ENCODE measurements around the gene AMBN. TPM values are rescaled to one million over a fixed set of nuclear protein-coding genes. Genes with fewer than 3 reads are reported as not detected.

Gene AMBN
- total and polyA plus RNA-seq, 7 donors = not detected

- WGBS, 3 donors = 81 to 98% (median 84%) methylated on average over 1 of the region's 1 CpG
- DNase-seq (no peak), ATAC-seq (no peak)
- H3K27ac ChIP-seq = no peak overlapping the region
- no peaks in the 10 kb centered on the region for H3K36me3 ChIP-seq (ENCODE audit: insufficient read depth in 1 of 2, low read depth in 1 of 2)
- intact Hi-C loops (cut with DNase I) = no loop called here
- H3K9me3 ChIP-seq = no peaks in the 10 kb centered on the region
- no peak overlapping the region for H3K4me3 ChIP-seq
- no peaks in the 10 kb centered on the region for H3K4me1 ChIP-seq
- no peak for TF ChIP-seq CTCF (IDR thresholded peaks at IDR 0.05)
- no peaks in the 10 kb centered on the region for H3K27me3 ChIP-seq (ENCODE audit: insufficient read depth in 3 of 3, low read length in 2 of 3)
These were observed 32.1 kb upstream of the AMBN start for GRCh38 chr4:70559924-70560323.

GRCh38 chr4:70564033-70564432 is 28.0 kb upstream of the AMBN start:
- Histone ChIP-seq H3K27me3 (ENCODE audit: insufficient read depth in 3 of 3, low read length in 2 of 3) (no peaks in the 10 kb centered on the region), H3K4me3 (no peak overlapping the region), H3K4me1 (no peaks in the 10 kb centered on the region), H3K36me3 (ENCODE audit: insufficient read depth in 1 of 2, low read depth in 1 of 2) (no peaks in the 10 kb centered on the region), H3K27ac (no peak overlapping the region), H3K9me3 (no peaks in the 10 kb centered on the region)
- 44 to 51% (median 51%) methylated on average over 8 of the region's 8 CpGs for WGBS, 3 donors
- no peak for DNase-seq
- intact Hi-C loops (cut with DNase I) = no loop called here
- ATAC-seq = no peak
- no peak for TF ChIP-seq CTCF (IDR thresholded peaks at IDR 0.05)

- Histone ChIP-seq H3K36me3 (ENCODE audit: insufficient read depth in 1 of 2, low read depth in 1 of 2) (no peaks in the 10 kb centered on the region), H3K4me1 (no peaks in the 10 kb centered on the region), H3K9me3 (no peaks in the 10 kb centered on the region), H3K27me3 (ENCODE audit: insufficient read depth in 3 of 3, low read length in 2 of 3) (no peaks in the 10 kb centered on the region), H3K27ac (no peak overlapping the region), H3K4me3 (no peak overlapping the region)
- WGBS, 3 donors = 70 to 84% (median 72%) methylated on average over 2 of the region's 2 CpGs
- intact Hi-C loops (cut with DNase I) = no loop called here
- no peak for TF ChIP-seq CTCF (IDR thresholded peaks at IDR 0.05)
- no peak for ATAC-seq
- DNase-seq = no peak
These were observed 21.3 kb upstream of the AMBN start for GRCh38 chr4:70570796-70571195.

GRCh38 chr4:70571772-70572171 is 20.3 kb upstream of the AMBN start:
- intact Hi-C loops (cut with DNase I) = no loop called here
- no peaks in the 10 kb centered on the region for H3K27me3 ChIP-seq (ENCODE audit: insufficient read depth in 3 of 3, low read length in 2 of 3)
- no peaks in the 10 kb centered on the region for H3K4me1 ChIP-seq
- H3K4me3 ChIP-seq = no peak overlapping the region
- WGBS, 3 donors = 29 to 34% (median 29%) methylated on average over 2 of the region's 2 CpGs
- H3K27ac ChIP-seq = no peak overlapping the region
- no peak for DNase-seq
- no peaks in the 10 kb centered on the region for H3K36me3 ChIP-seq (ENCODE audit: insufficient read depth in 1 of 2, low read depth in 1 of 2)
- TF ChIP-seq CTCF (IDR thresholded peaks at IDR 0.05) = no peak
- ATAC-seq = no peak
- H3K9me3 ChIP-seq = no peaks in the 10 kb centered on the region

- Histone ChIP-seq H3K4me1 (no peaks in the 10 kb centered on the region), H3K9me3 (no peaks in the 10 kb centered on the region), H3K27ac (no peak overlapping the region), H3K27me3 (ENCODE audit: insufficient read depth in 3 of 3, low read length in 2 of 3) (no peaks in the 10 kb centered on the region), H3K36me3 (ENCODE audit: insufficient read depth in 1 of 2, low read depth in 1 of 2) (no peaks in the 10 kb centered on the region), H3K4me3 (no peak overlapping the region)
- intact Hi-C loops (cut with DNase I) = no loop called here
- ATAC-seq (no peak), DNase-seq (no peak)
- TF ChIP-seq CTCF (IDR thresholded peaks at IDR 0.05) = no peak
These were observed 16.1 kb upstream of the AMBN start for GRCh38 chr4:70575964-70576363.

Measured in psoas muscle (tissue), 8 donors.